HG03457 (cell line): ENCODE measurements around the gene SULT2B1.

ENCODE experiments used
- ATAC-seq: cut with Tn5 transposase; IDR thresholded peaks from one replicate; pipeline ENCODE4 v1.9.1; 2021; ENCODE audit warnings: moderate number of reproducible peaks; ENCODE audit not compliant: unreplicated experiment

Gene SULT2B1

DNA sequence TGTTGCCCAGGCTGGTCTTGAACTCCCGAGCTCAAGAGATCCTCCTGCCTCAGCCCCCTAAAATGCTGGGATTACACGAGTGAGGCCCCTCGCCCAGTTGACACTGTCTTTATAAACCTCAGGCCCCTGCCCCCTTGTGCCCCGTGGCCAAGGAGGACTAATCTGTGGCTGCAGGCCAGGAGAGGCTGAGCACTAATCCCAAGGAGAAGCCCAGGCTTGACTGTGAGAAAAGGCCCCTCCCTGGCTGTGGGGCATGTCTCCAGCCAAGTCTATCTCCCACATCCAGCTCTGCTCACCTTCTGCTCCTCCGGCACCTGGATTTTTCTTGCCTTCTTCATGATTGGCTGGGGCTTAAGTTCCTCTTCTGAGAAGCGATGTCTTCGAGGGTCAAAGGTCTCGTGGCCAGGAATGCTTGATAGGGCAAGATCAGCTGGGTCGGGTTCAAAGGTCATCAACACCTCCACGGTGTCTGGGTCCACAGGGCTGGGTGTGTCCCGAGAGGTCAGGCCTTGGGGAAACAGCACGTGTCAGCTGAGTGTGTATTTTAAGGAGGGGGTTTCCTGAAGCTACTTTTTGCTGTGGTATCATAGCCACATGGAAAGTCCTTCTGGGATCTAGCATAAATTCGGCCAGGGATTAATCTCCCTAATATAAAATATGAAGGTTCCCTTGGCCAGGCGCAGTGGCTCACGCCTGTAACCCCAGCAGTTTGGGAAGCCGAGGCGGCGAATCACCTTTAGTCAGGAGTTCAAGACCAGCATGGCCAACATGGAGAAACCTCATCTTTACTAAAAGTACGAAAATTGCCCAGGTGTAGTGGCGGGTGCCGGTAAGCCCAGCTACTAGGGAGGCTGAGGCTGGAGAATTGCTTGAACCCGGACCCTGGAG lies 81.4 kb downstream of the SULT2B1 start:
- no peak for ATAC-seq

DNA sequence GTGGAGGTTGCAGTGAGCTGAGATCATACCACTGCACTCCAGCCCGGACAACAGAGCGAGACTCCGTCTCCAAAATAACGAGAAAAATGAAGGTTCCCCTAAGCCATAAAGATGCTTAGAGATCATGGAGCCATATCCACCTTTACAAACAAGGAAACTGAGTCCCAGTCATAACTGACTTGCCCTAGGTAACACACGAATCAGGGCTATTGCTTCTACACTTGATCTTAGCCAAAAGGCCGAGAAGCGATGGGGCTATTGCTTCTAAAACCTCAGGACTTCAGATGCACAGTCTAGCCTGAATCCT lies 82.0 kb downstream of the SULT2B1 start:
- ATAC-seq = no peak

- ATAC-seq = peak; percentile 33
These were observed 82.7 kb downstream of the SULT2B1 start for GRCh38 chr19:48634424-48635262.

- ATAC-seq = no peak
These were observed 83.4 kb downstream of the SULT2B1 start for GRCh38 chr19:48635263-48635965.

- ATAC-seq = no peak
These were observed 84.2 kb downstream of the SULT2B1 start for GRCh38 chr19:48635966-48636858.

DNA sequence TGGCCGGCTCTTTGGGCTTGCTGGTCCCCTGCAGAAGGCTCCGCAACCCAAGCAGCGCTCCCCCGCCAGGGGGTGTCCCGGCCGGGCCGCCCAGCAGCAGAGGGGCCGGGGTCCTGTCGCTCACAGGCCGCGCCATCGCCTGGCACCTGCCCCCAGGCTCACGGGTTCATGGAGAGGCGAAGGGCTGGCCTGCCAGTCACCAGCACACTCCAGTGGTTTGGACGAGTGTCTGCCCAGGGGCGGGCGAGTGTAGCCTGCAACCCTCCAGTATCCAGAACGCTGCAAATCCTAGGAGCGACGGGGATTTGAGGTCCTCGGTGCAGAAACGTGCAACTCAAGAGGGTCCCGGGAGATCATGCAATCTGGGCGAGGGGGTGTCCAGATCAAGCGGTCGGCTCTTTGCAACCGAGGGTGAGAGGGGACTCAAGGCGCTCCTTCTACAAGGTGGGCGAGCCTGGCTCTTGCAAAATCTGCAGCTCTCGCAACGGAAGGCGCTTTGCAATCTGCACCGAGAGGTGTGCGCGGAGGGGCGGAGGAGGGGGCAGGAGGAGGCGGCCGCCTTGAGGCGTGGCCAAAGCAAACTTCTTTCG lies 85.0 kb downstream of the SULT2B1 start, which contains the start of gene DBP:
Gene DBP (minus strand): TSS at position 521 of the 590 bp plus-strand sequence. CDS start 385 bp downstream, at position 136.
- ATAC-seq = no peak

DNA sequence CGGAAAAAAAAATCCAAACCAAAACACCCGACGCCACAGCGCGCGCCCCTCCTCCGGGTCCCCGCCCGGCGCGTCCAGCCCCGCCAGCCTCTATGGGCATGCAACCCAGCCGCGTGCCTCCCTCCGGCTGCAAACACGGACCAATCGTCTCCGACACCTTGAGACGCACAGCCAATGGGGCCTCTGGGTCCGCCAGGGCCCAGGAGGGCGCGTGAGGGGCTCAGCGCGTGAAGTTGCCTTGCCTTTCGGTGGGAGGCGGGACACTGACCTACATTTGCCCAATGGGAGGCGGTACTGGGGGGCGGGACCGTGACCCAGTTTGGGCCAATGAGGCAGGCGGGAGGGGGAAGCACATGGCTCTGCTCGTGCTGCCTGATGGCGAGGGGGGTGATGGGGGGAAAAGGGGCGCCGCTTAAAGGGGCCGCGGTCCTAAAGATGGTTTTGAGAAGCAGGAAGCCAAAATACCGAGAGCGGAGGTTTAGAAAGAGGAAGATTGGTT lies 85.5 kb downstream of the SULT2B1 start:
- ATAC-seq = peak; percentile 46

- peak; percentile 8 for ATAC-seq
These were observed 86.2 kb downstream of the SULT2B1 start for GRCh38 chr19:48637948-48638830.

GRCh38 chr19:48638831-48639381 lies 86.9 kb downstream of the SULT2B1 start:
- ATAC-seq = no peak

DNA sequence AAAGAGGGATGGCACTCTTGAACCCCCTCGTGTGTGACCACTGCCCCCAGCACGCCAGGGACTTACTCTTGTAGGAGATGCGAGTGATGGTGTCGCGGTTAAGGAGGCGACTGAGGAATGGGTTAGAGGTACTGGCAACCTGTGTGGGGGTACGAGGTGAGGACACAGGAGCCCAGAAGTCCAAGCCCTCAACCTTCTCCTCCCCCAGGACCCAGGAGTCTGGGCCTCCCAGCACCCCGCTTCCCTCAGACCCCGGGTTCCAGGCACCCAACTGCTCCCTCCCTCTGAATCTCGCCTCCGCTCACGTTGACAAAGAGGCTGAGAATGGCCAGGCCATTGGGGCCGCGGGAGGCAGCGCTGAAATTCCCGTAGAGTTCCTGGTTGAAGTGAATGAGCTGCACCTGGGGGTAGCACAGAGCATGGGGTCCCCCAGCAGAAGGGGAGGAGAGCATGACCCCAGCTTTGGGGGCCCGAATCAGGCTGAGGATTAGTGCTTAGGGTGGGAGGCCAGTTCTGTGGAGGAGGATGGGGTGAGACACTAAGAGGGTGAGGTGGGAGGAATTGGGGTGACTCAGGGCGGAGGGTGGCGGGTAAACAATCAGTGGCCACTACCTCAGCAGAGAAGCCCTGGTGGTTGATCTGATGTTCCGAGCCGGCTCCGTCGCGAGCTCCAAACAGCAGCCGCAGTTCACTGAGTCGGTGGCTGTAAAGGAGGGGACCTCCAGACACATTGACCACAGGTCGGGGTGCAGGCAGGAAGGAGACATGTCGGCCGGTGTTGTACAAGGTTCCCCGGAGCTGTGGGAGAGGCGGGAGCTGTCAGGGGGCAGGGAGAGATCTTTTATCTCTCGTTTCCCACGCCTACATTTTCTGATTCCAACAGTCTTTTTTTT lies 87.8 kb downstream of the SULT2B1 start:
- no peak for ATAC-seq

DNA sequence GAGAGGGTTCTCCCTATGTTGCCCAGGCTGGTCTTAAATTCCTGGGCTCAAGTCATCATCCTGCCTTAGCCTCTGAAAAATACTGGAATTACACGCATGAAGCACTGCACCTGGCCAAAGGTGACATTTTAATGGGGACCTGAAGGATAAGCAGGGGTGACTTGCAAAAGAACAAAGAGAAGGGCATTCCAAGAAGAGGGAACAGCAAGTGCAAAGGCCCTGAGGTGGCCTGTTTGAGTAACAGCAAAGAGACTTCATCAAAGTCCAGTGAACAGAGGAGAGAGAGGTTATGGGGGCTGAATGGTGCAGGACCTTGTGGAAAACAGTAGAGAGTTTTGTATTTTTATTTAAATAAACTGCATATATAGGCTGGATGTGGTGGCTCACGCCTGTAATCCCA lies 89.9 kb downstream of the SULT2B1 start:
- ATAC-seq = no peak

DNA sequence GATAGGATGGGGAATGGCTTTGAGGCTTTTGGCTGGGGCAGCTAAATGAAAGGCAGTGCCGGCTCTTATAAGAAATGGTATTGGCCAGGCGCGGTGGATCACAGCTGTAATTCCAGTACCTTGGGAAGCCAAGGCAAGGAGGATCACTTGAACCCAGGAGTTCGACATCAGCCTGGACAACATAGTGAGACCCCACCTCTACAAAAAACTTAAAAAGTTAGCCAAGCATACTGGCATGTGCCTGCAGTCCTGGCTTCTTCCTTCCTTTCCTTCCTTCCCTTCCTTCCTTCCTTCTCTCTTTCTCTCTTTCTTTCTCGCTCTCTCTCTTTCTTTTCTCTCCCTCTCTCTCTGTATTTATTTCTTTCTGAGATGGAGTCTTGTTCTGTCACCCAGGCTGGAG lies 90.9 kb downstream of the SULT2B1 start:
- no peak for ATAC-seq

DNA sequence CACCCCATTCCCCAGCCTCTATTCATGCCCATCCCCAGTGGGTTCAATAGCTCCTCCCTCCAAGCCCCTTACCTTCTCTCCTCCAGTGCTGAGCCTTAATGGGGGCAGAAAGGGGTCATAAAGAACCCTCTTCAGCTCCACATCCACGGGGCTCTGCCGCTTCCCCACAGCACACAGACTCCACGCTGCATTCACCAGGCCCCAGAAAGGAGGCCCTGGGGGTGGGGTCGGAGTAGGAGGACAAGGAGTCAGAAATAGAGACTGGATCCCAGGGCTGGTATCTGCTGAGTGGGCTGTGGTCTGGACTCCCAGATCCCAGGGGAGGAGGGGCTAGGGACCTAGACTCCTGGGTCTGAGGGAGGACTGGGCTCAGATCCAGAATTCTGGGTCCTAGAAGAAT lies 92.4 kb downstream of the SULT2B1 start:
- no peak for ATAC-seq

- no peak for ATAC-seq
These were observed 93.1 kb downstream of the SULT2B1 start for GRCh38 chr19:48644839-48645619.

DNA sequence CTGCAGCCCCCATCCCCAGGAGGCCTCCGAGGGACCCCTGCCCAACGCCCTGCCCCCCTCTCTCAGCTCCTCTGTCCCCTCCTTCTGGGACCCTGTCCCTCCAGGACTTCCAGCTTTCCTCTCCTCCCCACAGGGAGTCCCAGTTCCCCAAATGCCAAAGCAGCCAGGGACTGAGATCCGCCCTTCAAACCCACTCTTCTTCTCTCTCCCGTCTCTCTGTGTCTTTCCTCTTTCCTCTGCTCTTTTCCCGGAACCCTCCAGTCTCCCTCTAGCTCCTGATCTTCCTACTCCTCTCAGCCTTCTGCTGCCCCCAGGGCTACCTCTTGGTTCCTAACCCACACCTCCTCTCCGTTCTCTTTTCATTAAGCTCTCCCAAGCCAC lies 93.6 kb downstream of the SULT2B1 start:
- ATAC-seq = no peak

DNA sequence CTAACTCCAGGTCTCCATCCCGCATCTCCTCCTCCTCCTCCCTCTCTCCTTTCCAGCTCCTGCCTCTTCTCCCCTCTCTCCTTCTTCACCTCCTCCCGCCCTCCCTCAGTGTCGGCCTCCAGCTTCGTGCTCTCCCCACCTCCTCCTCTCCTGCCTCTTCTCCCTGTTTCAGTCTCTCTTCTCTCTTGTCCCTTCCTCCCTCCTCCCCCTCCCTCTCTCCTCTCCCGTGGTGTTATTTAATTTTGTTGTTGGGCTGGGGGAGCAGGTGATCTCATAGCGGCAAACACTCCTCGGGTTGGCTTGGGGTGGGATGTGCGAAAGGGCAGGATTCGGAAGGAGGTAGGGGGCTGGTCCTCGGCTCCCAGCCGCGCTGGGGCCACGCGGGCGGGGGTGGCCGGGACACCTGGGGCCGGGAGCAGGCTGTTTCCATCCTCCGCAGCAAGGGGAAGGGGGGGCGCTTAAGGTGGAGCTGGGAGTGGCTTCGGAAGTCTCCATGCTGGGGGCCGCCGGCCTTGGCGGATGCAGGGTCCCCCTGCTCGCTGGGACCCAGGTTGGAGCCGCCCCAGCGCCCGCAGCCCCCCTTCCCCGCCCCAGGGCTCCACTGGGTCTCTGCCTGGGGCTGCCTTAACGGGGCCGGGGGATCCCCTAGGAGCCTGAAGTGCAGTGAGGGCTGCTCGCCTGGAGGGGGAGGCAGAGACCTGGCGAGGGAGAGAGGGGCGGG lies 94.2 kb downstream of the SULT2B1 start, which contains the start of gene CA11:
Gene CA11 (minus strand): TSS at position 187 of the 721 bp plus-strand sequence. CDS start 555 bp downstream, outside the sequence.
- ATAC-seq = peak; percentile 61
